Glutamatergic neuron (in vitro differentiated cells): ENCODE data around the gene TMEM198. TPM values are rescaled to one million over a fixed set of nuclear protein-coding genes. Genes with fewer than 3 reads are reported as not detected.

Experiments
- DNase-seq: peaks from one replicate; pipeline ENCODE4 v3.0.0; 2022
- H3K27ac Mint-ChIP-seq: one replicate; pipeline ENCODE4 v1.8.0; 2020; ENCODE audit warnings: mild to moderate bottlenecking, mixed read lengths, inconsistent platforms; ENCODE audit not compliant: unreplicated experiment
- H3K27me3 Mint-ChIP-seq: one replicate; pipeline ENCODE4 v1.8.0; 2020; ENCODE audit warnings: mild to moderate bottlenecking, moderate library complexity, mixed read lengths, inconsistent platforms; ENCODE audit not compliant: unreplicated experiment
- H3K36me3 Mint-ChIP-seq: one replicate; pipeline ENCODE4 v1.8.0; 2020; ENCODE audit warnings: mild to moderate bottlenecking, mixed read lengths, inconsistent platforms; ENCODE audit not compliant: unreplicated experiment
- H3K4me1 Mint-ChIP-seq: one replicate; pipeline ENCODE4 v1.8.0; 2020; ENCODE audit warnings: mild to moderate bottlenecking, low read depth, mixed read lengths, inconsistent platforms; ENCODE audit not compliant: unreplicated experiment
- H3K4me3 Mint-ChIP-seq: one replicate; pipeline ENCODE4 v1.8.0; 2020; ENCODE audit warnings: mild to moderate bottlenecking, mixed read lengths, inconsistent platforms; ENCODE audit not compliant: unreplicated experiment
- H3K9me3 Mint-ChIP-seq: one replicate; pipeline ENCODE4 v1.8.0; 2020; ENCODE audit warnings: mild to moderate bottlenecking, moderate library complexity, mixed read lengths, inconsistent platforms; ENCODE audit not compliant: unreplicated experiment
- total RNA-seq: library from RNA; stranded (reverse); fragmentation: NEBNext Ultra II Directional; extraction: Animal tissue kit (Norgen Biotek cat#: 25700); gene quantifications from one replicate; pipeline ENCODE4 v1.2.1, GENCODE V29; 2021; ENCODE audit not compliant: unreplicated experiment
- TF ChIP-seq, protein P1 (sequence below): fragments of 200-600 bp; sonication (generic); IDR thresholded peaks from one replicate; pipeline ENCODE4 v1.5.0; 2021; ENCODE audit not compliant: partially characterized antibody, unreplicated experiment

TMEM198 gene
- total RNA-seq, 1 donor from 2014 or later = 40.9 TPM

DNA sequence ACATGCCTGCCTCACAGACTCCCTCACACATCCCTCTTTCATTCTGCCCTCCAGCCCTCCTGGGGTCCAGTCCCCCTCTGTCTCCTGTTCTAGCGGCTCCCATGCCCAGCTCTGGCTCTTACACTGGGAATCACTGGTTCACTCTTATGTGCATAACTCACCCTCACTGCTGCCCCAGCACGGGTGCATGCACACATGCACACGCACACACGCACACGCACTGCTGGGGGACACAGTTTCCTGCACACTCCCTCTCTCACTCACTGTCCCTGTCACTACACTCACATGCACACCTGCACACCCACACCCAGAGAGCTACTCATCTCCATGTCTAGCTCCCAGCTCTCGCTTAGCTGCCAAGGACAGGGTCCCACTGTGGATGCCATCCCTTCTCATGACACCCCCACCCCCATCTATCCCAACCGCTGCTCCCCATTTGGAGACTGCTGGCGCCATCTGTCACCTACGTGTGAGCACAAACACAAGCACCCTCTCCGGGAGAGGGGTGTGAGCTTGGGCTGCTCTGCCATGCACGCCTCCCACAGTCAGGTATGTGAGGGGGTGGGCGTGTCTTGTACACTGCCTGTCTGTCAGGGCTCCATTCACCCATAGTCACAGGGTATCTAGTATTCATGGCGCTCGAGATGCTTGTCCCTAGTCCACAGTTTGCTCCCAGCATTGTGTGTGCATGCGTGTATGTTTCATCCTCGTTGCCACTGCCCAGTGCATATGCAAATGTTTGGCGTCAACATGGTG lies 27.8 kb upstream of the TMEM198 start:
- H3K4me1 Mint-ChIP-seq = peaks cover 59% of the 10 kb centered on the region
- peak overlapping the region; percentile 65 for H3K27ac Mint-ChIP-seq

DNA sequence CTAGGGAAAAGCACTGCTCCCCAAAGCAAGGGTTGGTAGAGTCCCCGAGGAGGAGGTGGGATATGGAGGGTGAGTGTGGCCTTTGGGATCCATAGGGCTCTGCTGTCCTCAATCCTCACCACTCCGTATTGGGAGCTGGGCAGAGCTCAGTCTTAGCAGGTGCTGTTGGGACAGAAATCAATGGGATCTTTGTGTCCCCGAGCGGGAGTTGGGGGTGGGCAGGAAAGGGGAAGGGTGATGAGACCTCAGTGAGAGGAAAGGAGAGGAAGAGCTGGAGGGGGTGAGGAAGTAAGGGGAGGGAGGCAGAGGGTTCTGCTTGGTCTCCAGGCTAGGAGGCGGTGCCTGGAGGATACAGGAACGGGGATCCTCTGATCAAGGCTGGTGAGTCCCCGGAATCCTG lies 26.9 kb upstream of the TMEM198 start:
- Mint-ChIP-seq H3K4me1 (peaks cover 64% of the 10 kb centered on the region), H3K4me3 (no peak overlapping the region), H3K9me3 (peaks cover 18% of the 10 kb centered on the region), H3K27me3 (peaks cover 29% of the 10 kb centered on the region), H3K27ac (no peak overlapping the region), H3K36me3 (no peaks in the 10 kb centered on the region)
- TF ChIP-seq, protein P1, sequence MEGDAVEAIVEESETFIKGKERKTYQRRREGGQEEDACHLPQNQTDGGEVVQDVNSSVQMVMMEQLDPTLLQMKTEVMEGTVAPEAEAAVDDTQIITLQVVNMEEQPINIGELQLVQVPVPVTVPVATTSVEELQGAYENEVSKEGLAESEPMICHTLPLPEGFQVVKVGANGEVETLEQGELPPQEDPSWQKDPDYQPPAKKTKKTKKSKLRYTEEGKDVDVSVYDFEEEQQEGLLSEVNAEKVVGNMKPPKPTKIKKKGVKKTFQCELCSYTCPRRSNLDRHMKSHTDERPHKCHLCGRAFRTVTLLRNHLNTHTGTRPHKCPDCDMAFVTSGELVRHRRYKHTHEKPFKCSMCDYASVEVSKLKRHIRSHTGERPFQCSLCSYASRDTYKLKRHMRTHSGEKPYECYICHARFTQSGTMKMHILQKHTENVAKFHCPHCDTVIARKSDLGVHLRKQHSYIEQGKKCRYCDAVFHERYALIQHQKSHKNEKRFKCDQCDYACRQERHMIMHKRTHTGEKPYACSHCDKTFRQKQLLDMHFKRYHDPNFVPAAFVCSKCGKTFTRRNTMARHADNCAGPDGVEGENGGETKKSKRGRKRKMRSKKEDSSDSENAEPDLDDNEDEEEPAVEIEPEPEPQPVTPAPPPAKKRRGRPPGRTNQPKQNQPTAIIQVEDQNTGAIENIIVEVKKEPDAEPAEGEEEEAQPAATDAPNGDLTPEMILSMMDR = no peak
- DNase-seq = no peak

More for the DNA sequence above, 27.8 kb upstream of the TMEM198 start:
- peaks cover 19% of the 10 kb centered on the region for H3K9me3 Mint-ChIP-seq
- H3K4me3 Mint-ChIP-seq = peak overlapping the region; percentile 76
- TF ChIP-seq, protein P1 = no peak
- no peaks in the 10 kb centered on the region for H3K36me3 Mint-ChIP-seq
- peaks cover 25% of the 10 kb centered on the region for H3K27me3 Mint-ChIP-seq
- no peak for DNase-seq

DNA sequence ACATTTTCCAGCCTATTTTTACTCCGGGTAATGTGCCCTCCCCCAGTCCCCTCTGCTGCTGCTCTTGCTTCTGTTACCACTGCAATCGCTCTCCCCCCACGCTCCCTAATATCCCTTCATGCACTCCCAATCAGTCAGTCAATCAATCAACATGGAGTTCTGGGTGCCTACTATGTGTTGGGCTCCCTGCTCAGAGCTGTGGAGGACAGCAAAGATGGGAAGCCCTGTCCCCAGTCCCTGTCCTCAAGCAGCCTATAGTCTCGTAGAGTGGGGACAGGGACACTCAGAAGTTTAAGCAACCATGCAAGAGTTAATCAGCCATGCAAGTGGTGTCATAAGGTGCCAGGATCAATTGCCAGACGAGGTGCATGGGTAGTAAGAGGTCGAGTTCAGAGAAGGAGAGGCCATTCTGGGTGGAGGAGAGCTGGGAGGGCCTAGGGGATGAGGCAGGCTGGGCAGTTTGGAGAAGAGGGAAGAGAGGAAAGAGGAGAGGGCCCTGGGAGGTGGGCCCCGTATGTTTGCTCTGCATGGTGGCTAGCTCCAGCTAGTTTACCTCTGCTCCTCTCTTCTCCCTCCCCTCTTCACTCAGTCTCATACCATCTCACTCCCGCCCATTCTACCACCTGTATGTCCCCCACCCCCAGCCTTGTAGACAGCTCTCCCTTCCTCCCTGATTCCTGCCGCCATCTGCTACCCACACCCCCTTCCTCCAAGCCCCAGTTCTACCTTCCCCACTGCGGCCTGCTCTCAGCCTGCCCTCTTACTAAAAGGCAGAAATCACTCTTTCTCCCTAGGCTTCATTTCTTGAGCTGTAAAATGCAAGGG lies 25.7 kb upstream of the TMEM198 start:
- Mint-ChIP-seq H3K4me3 (no peak overlapping the region), H3K27me3 (peaks cover 23% of the 10 kb centered on the region), H3K27ac (peak overlapping the region; percentile 35), H3K36me3 (no peaks in the 10 kb centered on the region), H3K4me1 (peaks cover 59% of the 10 kb centered on the region), H3K9me3 (peaks cover 12% of the 10 kb centered on the region)
- TF ChIP-seq, protein P1 = no peak
- DNase-seq = no peak

- H3K27ac Mint-ChIP-seq = no peak overlapping the region
- TF ChIP-seq, protein P1 = no peak
- H3K36me3 Mint-ChIP-seq = no peaks in the 10 kb centered on the region
- no peak for DNase-seq
- H3K4me1 Mint-ChIP-seq = peaks cover 51% of the 10 kb centered on the region
- H3K4me3 Mint-ChIP-seq = peak overlapping the region; percentile 4
- H3K9me3 Mint-ChIP-seq = peaks cover 4% of the 10 kb centered on the region
- peaks cover 15% of the 10 kb centered on the region for H3K27me3 Mint-ChIP-seq
These were observed 24.3 kb upstream of the TMEM198 start for GRCh38 chr2:219519526-219519916.
